GM18517 (cell line): Measurements from ENCODE around the gene SOSTDC1.
"Not testable (repeated sequence)": the region's sequence is repeated elsewhere in the genome, so short reads cannot be mapped to it uniquely, and the experiment has no call there.

Source experiments
- ATAC-seq: cut with Tn5 transposase; IDR thresholded peaks from one replicate; pipeline ENCODE4 v1.9.1; 2021; ENCODE audit warnings: mild to moderate bottlenecking, moderate library complexity; ENCODE audit not compliant: unreplicated experiment

The SOSTDC1 gene

DNA sequence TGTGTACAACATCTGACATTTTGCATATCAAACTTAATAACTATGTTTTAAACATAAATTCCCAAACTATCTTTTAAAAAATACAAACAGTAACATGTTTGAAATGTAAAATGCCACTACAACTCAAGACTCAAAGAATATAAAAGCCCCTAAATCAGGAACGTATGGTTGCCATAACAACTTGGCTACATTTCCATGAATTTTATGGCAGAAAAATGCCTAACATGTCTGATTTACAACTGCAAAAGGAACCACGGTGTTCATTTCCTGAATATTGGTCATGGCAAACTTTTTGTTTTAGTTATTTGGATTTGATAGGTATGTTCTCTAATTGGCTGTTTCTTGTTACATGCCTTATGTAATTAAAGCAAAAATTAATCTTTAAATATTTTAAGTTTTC lies 2.0 kb downstream of the SOSTDC1 start:
- ATAC-seq: no peak

DNA sequence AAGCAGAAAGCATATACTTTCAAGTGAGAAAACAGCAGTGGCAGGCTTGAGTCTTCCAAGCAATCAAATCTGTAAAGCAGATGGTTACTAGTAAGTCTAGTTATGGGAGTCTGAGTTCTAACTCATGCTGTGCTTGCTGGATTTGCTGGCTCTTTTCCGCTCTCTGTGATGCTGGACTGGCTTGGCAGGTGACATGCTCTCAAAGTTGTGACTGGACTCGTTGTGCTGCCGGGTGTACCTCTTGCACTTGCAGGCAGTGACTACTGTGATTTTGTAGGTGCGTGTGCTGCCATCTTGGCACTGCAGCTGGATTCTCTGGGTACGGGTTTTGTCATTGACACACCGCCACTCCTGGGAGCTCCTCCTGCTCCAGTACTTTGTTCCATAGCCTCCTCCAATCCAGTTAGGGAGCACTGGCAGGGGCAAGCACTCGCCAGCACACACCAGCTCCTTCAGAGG lies 3.1 kb downstream of the SOSTDC1 start:
- no peak for ATAC-seq

DNA sequence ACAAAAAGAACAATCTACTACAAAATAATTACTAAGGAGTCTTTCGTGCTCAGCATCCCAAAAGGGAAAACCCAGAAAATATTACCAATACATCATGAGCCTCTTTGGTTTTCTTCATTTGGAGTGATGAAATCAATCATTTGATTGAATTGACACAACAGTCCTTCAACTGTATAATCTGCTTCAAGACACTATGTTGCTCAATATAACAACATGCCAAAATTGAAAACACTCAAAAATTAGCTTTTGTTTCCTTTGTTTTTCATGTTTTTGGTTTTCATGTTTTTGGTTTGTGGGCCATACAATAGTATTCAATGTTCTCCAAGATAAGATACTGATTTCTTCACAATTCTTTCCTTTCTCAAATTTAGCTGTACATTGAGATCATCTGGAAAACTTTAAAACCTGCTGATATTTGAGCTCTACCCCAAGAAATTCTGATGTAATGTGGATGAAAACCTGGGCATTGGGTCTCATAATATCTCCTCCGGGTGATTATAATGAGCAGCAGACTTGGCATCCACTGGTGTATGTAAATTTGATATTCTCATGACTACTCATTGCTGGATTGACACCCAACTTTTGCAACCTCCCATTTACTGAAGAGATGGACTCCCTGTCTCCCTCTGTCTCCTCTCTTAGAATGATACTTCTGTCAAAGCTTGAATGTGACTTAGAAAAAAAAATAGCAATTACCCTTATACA lies 4.6 kb downstream of the SOSTDC1 start:
- ATAC-seq: no peak

DNA sequence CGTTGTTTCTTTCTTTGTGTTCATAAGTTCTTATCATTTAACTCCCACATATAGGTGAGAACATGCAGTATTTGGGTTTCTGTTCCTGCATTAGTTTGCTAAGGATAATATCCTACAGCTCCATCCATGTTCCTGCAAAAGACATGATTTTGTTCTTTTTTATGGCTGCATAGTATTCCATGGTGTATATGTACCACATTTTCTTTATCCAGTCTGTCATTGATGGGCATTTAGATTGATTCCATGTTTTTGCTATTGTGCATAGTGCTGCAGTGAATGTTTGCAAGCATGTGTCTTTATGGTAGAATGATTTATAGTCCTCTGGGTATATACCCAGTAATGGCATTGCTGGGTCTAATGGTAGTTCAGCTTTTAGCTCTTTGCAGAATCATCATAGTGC lies 9.2 kb downstream of the SOSTDC1 start:
- ATAC-seq: not testable (repeated sequence)

DNA sequence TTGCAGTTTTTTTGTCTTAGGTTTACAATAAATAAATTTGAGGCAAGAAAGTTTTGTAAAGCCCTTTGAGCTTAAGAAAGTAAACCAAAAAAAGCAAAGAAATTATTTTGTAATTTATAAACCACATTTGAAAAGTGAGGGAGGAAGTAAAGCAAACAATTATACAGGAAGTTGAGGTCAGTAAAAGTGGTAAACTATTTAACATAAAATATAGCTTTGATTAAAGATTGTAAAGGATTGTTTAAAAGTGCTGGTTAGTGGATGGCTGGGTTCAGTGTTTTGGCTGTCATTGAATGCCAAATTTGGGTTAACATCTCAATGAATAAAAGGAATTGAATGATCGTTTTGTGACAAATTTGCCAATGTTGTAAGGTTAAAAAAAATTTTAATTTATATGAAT lies 9.9 kb downstream of the SOSTDC1 start:
- no peak for ATAC-seq

DNA sequence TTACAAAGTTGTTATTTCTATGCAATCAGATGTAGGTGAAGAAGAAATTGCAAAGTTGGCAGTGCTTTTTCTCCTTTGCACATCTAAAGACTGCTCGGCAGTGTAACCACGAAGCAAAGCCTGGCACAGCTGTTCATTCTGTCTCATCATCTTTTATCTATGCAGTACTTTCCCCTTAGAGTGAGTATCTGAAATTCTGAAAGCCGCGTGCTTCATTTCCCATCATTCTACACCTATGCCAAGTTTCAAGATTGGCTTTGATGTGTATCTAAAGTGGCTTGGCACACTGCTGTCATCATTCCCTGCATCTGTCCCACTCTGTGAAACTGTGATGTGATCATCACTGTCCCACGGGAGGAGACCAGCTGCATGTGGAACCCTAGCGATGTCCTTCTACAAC lies 15.2 kb downstream of the SOSTDC1 start:
- no peak for ATAC-seq

DNA sequence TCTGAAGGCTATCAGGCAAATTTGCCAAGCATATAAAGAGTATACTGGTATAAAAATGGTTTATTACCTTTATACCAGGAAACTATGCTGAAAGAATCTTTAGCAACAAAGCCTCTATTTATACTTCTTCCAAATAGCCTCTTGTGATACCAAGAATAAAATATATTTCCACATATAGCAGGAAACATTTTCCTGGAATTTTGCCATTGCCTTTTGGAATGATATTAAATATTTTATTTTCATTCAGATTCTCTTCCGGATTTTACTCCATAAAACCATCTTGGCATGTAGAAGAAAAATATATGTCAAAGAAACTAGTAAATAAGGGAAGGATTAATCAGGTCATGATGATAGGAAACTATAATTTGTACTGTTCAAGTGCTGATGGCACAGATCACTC lies 17.7 kb downstream of the SOSTDC1 start:
- no peak for ATAC-seq

DNA sequence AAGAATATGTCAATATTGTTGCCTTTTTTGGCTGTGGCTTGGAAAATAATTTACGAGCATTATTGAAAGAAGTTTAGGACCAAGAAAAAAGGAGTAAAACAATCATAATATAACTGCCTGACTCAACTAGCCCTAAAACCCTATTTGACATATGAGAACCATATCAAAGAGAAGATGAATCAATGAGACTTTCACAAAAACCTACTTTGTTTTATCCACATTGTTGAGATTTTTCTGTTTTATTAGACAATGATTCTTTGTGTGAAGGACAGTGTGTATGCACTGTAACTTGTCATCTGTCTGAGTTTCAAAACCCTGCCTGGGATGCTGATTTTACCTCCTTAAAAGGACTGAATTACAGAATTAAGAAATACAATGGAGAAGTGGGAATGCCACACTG lies 19.0 kb downstream of the SOSTDC1 start:
- no peak for ATAC-seq

DNA sequence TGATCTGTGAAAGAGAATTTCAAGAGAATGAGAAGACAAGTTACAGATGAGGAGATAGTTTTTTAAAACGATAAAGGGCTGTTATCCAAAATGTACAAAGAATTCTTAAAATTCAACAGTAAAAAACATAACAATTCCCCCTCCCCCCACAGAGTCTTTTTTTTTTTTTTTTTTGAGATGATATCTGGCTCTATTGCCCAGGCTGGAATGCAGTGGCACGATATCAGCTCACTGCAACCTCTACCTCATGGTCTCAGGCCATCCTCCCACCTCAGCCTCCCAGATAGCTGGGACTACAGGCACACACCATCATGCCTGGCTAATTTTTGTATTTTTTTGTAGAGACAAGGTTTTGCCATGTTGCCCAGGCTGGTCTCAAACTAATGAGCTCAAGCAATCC lies 21.7 kb downstream of the SOSTDC1 start:
- not testable (repeated sequence) for ATAC-seq

DNA sequence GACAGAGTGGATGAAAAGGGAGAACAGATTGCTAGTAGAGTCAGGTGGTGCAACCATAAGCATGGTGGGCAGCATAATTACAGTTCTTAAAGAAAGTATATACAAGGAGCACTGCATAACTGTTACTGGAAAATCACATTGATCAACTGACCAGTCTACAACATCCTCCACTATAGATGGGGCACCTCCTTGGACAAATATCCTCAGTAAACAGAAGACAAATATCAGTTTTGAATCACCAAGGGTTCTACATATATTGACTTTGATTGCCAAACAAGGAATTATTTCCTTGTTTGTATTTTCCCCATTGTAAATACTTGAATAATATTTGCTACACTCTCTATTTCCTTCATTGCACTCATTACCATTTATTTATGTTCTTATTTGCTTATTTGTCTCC lies 26.6 kb downstream of the SOSTDC1 start:
- ATAC-seq: no peak

DNA sequence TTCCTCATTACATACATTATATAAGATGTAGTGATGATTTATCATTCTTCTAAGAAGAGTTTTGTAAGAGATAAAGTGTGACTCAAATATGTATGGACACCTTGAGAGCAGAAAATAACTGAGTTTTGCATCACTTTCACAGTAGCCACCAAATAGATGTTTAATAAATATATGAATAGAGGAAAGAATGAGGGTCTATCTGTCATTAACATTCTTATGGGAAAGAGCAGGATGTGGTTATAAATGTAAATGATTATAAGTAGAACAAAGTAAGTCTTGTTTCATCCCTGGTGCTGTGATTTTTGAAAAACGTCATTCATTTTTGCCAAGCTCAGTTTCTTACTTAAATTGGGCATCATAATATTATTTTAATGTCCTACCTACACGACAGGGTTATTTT lies 29.2 kb downstream of the SOSTDC1 start:
- ATAC-seq: no peak

DNA sequence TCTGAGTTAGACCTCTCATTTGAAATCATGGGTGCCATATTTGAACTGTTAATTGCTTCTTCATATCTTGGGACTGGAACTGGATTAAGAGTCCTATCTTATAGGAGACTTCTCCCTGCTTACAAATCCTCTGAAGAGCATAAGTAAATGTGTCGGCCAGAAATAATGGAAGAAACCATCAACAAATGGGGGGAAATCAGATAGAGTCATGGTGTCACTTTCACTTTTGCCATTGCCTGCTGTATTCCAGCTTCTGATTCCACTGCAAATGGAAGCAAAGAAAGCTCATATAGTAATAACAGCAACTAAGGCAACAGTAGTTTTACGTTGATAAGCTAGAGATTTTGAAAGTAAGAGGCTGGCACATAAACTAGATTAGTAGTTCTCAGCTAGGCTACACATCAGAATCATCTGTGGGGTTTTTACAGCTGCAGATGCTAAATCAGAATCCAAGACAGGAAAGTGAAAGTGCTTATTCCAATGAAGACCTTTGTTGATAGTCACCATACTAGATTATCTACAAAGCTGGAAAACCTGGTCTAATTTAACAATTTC lies 31.9 kb downstream of the SOSTDC1 start:
- ATAC-seq: no peak

DNA sequence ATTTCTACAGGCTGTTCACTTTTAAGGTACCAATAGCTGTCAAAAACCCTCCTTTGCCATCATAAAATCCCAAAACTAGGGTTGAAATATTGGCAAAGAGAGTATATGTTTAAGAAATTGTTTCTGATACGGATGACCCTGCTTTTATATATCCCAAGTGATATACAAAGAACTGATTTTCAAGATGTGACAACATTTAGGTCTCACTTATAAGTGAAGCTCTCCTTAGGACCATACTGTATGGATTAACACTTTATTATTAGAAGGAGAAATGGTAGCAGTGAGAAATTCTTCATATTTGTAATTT lies 33.2 kb downstream of the SOSTDC1 start:
- no peak for ATAC-seq

DNA sequence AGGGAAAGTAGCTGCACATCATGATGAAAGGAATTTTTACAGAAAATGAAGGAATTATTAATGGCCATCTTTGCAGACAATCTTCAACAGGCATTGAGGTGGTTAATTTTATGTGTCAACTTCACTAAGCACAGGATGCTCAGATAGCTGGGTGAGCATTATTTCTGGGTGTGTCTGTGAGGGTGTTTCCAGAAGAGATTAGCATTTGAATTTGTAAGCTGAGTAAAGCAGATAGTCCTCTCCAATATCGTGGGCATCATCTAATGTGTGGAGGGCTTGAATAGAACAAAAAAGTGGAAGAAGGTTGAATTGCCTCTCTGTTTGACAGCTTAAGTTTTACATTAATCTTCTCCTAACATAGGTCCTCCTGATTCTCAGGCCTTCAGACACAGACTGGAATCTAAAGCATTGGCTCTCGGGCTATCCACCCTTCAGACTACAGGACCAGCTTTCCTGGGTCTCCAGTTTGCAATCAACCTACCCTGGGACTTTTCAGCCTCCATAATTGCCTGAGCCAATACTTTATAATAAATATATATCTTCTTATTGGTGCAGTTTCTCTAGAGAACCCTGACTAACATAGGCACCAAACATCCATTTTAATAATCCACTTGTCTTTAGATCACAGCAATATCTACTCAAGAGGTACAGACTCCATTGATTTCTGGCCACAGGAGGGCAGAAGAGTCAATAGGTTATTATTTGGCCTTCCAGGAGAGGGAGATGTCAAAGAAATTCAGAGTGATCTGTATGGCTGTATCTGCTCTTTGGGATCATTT lies 33.7 kb downstream of the SOSTDC1 start:
- peak; percentile 64 for ATAC-seq

DNA sequence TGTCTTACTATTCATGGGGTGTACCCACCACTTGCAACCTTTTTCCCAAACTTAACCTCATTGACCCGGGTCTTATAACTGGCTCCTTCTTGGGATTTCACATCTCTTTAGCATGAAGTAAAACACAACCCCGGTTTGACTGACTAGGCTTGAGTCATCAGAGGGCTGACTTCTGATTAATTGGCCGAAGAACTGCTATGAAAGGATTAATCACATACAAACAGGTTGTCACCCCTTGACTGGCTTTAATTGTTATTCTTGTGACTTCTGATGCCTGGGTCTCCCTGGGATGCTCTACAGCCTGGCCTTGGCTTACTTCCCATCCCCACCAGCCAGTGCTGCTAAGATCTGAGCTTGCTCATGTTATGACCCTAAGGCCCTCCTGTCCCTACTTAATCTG lies 35.4 kb downstream of the SOSTDC1 start:
- ATAC-seq: no peak

DNA sequence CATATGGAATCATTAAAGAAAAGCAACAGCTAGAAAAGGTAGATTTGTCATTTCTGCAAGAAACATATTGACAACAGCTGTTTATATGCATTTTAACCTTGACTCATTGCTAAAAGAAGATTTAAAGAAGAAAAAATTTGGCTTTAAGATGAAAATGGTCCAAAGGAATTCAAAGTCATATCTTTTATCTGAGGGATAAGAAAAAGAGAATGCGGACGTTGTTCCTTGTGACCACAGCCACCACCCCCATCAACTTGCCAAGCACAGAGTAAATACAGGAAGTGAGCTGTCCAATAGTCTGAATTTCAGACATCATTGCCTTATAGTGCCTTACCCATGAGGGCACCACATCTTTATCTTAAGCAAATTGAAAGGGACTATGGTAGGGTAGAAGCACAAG lies 36.9 kb downstream of the SOSTDC1 start:
- no peak for ATAC-seq

DNA sequence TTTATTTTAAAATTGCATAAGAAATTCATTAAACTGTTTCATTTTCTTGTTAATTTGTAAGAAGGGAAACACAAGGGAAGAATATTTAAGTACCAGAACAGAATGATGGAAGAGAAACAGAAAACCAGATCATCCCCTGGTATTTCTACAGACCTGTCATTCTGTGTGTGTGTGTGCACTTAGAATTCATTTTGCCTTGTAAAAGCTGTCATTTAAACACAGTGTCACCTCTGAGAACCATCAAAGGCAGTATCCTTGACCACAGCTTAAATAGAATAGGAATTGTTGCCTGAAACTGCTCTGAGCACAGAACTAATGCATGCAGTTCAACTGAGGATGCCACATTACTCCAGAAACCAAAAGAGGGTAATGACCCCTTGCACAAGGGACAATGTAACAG lies 37.4 kb downstream of the SOSTDC1 start:
- no peak for ATAC-seq

DNA sequence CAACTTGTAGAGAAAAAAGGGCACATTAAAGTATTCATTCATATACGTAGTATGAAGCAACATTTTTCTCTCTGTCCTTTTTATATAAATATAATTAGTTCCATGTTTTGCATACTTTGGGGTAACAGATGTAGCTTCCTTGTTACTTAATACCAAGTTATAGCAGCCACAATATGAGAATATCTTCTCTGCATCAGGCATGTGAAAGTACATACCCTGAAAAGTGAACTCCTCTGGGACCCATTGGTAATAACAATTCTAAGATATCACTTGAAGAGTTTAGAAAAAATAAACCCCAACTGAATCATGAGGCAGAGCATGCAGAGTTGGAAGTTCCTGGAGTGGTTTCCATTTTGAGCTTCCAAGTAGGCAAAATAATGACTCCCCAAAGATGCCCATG lies 41.8 kb downstream of the SOSTDC1 start:
- no peak for ATAC-seq

DNA sequence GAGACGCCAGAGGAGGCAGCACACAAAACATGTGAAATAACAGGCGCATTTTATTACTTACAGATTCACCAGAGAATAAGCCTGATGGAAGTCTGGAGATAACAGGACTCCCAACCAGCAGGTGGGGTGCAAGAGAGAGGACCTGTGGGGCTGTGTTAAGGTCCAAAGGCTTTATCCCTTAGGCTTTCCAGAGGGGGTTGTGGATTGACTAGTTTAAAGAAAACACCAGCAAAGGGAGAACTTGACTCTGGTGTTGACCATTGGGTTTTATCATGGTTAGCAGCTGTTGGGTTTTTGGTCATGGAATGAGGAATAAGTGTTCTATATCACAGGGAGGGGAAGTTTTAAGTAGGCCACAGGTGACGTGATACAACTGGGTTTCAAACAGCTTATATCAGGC lies 42.6 kb downstream of the SOSTDC1 start:
- ATAC-seq: no peak

DNA sequence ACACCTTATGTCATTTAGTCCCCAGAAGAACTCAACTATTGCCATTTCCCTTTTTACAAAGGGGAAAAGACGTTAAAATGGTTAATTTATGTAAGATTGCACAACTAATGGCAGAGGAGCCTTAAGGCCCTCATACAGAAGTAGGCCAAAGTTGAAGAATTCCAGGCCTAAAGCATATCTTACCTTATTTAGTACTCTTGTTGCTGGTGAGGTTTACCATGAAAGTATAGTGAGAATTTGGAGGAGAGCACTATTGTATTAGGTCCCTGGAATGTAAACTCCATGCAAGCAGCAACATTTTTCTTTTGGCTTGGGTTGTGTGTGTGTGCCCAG lies 43.5 kb downstream of the SOSTDC1 start:
- ATAC-seq: no peak

DNA sequence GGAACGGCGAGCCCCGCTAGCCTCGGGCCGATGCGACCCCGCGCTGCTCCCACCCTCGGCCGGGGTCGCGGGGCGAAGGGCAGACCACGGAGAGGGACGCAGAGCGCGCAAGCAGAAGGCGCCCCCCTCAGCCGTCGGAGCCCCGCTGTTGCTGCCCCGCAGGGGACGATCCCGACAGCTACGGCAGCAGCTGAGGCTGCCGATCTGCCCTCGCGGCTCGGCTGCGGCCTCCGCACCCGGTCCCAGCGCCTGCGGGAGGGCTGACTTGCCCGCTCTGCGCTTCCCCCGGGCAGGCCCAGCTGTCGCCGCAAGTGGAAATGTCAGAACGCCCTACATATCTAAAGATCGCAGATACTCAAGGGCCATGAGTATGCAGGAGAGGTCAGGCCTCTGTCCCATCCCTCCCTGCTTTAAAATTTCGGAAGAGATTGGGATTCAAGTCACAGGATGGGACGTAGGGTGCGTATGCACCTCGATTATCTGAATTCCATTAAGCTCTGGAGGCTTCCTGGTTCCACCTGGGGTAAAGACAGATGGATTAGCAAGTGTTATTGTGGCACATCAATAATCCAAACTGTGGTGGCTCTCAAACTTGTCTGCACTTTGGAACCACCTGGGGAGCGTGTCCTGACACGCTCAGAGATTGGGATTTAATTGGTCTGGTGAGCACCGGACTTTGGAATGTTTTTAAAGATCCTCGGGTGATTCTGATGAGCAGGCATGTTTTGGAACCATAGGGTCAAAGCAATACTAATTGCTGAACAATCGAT lies 44.0 kb downstream of the SOSTDC1 start, which contains the start of gene CRPPA:
TSS of gene CRPPA (minus strand) at position 206 of the 770 bp plus-strand sequence. CDS start 216 bp downstream, outside the sequence.
- ATAC-seq: peak; percentile 35
